ENCODE measurements around the gene ITPKB. TPM values are rescaled to one million over a fixed set of nuclear protein-coding genes. Genes with fewer than 3 reads are reported as not detected.

The ITPKB gene
- total and polyA plus RNA-seq, 2 of the 13 experiments (the other 11 are each of a cell fraction or from before 2014, with no cell fraction given) = not detected

DNA sequence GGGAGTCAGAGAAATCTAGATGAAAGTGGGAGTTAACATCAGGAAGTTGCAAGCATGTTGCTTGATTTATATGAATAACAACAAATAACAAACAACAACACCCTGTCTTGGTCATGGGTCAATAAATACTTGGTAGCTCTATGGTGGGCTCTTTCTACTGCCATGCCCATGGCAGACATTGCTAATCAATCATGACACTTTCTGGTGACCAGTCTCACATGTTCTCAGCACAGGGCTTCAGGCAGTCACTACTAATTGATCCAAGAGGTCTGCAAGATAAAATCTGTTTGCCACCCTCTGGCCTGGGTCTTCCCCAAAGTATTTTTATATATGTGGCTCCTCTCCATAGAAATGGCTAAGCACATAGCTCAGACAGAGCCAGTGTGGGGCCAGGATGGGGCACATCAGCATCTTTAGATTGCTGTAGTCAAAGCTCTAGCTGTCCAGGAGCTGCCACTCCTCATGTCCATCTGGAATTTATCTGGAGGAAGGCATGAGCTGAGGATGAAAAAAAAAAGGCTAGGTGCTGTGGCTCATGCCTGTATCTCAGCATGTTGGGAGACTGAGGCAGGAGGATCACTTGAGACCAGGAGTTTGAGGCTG, 139.3 kb downstream of the ITPKB start:
- in situ Hi-C loops (cut with HindIII; ENCODE audit: extremely low pct_ligation_motif_present, low pct_unique_long_range_greater_than_20kb) (loop anchor here (10.0 kb wide), 1 partner anchor 175 kb away; no protein-coding TSS in a partner anchor), intact Hi-C loops (cut with micrococcal nuclease; ENCODE audit: unreplicated experiment) (loop anchor here (10.0 kb wide), 1 partner anchor 175 kb away; no protein-coding TSS in a partner anchor)
- H3K4me2 ChIP-seq (ENCODE audit: low read depth, low read length) = no peak overlapping the region
- H3K79me2 ChIP-seq (ENCODE audit: insufficient read depth, low read length) = no peaks in the 10 kb centered on the region
- no peak overlapping the region for H3K4me3 ChIP-seq (replicated peaks in 1 of 3; ENCODE audit: insufficient read depth in 1 of 3, low read depth in 2 of 3, low read length in 3 of 3)
- H3K4me1 ChIP-seq (ENCODE audit: insufficient read depth, low read length) = peaks cover 12% of the 10 kb centered on the region
- H3K27ac ChIP-seq (ENCODE audit: extremely low read length, insufficient read depth, low read length) = no peak overlapping the region
- no peak overlapping the region for H3K9ac ChIP-seq (ENCODE audit: insufficient read depth, low read depth, low read length)
- H3K36me3 ChIP-seq (replicated peaks in 1 of 2; ENCODE audit: control insufficient read depth in 1 of 2, insufficient read depth in 2 of 2, low read length in 2 of 2) = no peaks in the 10 kb centered on the region
- no peaks in the 10 kb centered on the region for H3K9me3 ChIP-seq (ENCODE audit: low read length)
- H3K27me3 ChIP-seq (ENCODE audit: control insufficient read depth in 1 of 2, insufficient read depth in 2 of 2, low read length in 2 of 2) = peaks cover 1 to 20% of the 10 kb centered on the region in 2 experiments; a peak in 4 of 5 replicates
- no peak overlapping the region for H2AFZ ChIP-seq (ENCODE audit: low read length)
- DNase-seq (ENCODE audit: low spot score) = no peak
- no peaks in the 10 kb centered on the region for H4K20me1 ChIP-seq (ENCODE audit: insufficient read depth, low read length)
- FAIRE-seq = no peak
- ATAC-seq = no peak
- CTCF ChIA-PET (ENCODE audit: low intra/inter-chr PET ratio, low total read pairs) = no interaction called here
- TF ChIP-seq ZBTB42 (CRISPR knock-in tag; IDR thresholded peaks at IDR 0.05) (no peak), ZNF615 (CRISPR knock-in tag; IDR thresholded peaks at IDR 0.05; ENCODE audit: borderline replicate concordance) (no peak), NR3C1 (CRISPR knock-in tag; IDR thresholded peaks at IDR 0.05) (no peak), RFX3 (CRISPR knock-in tag; IDR thresholded peaks at IDR 0.05) (no peak), ZNF331 (CRISPR knock-in tag; IDR thresholded peaks at IDR 0.05) (no peak), RAD51 (IDR thresholded peaks at IDR 0.05; ENCODE audit: borderline replicate concordance) (no peak), ZNF10 (CRISPR knock-in tag; IDR thresholded peaks at IDR 0.05; ENCODE audit: borderline replicate concordance, low read depth) (no peak), ZFX (CRISPR knock-in tag; IDR thresholded peaks at IDR 0.05; ENCODE audit: low read depth) (no peak), MYC (CRISPR knock-in tag; IDR thresholded peaks at IDR 0.05; ENCODE audit: borderline replicate concordance) (no peak), NR2F2 (IDR thresholded peaks at IDR 0.05; ENCODE audit: borderline replicate concordance, low read depth) (no peak), ZBTB8A (CRISPR knock-in tag; IDR thresholded peaks at IDR 0.05; ENCODE audit: borderline replicate concordance, low read depth) (no peak), SATB2 (CRISPR knock-in tag; IDR thresholded peaks at IDR 0.05) (no peak), DPF2 (CRISPR knock-in tag; IDR thresholded peaks at IDR 0.05; ENCODE audit: borderline replicate concordance, low read depth) (no peak), HOXD1 (CRISPR knock-in tag; IDR thresholded peaks at IDR 0.05) (no peak), ZSCAN25 (CRISPR knock-in tag; IDR thresholded peaks at IDR 0.05) (no peak), SP140L (CRISPR knock-in tag; IDR thresholded peaks at IDR 0.05; ENCODE audit: borderline replicate concordance) (no peak)
- TF ChIP-seq, protein P1, sequence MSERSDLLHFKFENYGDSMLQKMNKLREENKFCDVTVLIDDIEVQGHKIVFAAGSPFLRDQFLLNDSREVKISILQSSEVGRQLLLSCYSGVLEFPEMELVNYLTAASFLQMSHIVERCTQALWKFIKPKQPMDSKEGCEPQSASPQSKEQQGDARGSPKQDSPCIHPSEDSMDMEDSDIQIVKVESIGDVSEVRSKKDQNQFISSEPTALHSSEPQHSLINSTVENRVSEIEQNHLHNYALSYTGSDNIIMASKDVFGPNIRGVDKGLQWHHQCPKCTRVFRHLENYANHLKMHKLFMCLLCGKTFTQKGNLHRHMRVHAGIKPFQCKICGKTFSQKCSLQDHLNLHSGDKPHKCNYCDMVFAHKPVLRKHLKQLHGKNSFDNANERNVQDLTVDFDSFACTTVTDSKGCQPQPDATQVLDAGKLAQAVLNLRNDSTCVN (CRISPR knock-in tag; IDR thresholded peaks at IDR 0.05; ENCODE audit: borderline replicate concordance) = no peak
- TF ChIP-seq, protein P2, sequence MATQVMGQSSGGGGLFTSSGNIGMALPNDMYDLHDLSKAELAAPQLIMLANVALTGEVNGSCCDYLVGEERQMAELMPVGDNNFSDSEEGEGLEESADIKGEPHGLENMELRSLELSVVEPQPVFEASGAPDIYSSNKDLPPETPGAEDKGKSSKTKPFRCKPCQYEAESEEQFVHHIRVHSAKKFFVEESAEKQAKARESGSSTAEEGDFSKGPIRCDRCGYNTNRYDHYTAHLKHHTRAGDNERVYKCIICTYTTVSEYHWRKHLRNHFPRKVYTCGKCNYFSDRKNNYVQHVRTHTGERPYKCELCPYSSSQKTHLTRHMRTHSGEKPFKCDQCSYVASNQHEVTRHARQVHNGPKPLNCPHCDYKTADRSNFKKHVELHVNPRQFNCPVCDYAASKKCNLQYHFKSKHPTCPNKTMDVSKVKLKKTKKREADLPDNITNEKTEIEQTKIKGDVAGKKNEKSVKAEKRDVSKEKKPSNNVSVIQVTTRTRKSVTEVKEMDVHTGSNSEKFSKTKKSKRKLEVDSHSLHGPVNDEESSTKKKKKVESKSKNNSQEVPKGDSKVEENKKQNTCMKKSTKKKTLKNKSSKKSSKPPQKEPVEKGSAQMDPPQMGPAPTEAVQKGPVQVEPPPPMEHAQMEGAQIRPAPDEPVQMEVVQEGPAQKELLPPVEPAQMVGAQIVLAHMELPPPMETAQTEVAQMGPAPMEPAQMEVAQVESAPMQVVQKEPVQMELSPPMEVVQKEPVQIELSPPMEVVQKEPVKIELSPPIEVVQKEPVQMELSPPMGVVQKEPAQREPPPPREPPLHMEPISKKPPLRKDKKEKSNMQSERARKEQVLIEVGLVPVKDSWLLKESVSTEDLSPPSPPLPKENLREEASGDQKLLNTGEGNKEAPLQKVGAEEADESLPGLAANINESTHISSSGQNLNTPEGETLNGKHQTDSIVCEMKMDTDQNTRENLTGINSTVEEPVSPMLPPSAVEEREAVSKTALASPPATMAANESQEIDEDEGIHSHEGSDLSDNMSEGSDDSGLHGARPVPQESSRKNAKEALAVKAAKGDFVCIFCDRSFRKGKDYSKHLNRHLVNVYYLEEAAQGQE (IDR thresholded peaks at IDR 0.05; ENCODE audit: borderline replicate concordance in 1 of 2, low read depth in 1 of 2, low read length in 2 of 2) = no peak
- TF ChIP-seq, protein P3, sequence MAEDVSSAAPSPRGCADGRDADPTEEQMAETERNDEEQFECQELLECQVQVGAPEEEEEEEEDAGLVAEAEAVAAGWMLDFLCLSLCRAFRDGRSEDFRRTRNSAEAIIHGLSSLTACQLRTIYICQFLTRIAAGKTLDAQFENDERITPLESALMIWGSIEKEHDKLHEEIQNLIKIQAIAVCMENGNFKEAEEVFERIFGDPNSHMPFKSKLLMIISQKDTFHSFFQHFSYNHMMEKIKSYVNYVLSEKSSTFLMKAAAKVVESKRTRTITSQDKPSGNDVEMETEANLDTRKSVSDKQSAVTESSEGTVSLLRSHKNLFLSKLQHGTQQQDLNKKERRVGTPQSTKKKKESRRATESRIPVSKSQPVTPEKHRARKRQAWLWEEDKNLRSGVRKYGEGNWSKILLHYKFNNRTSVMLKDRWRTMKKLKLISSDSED (CRISPR knock-in tag; IDR thresholded peaks at IDR 0.05) = no peak
- POLR2A ChIA-PET = no interaction called here
- no TSS peak for BruUV-seq (replicated peaks)
